ENCODE data around the gene RBM20.
A peak's percentile ranks its signal among the peaks of the same experiment; 100 is the strongest.

Gene RBM20

DNA sequence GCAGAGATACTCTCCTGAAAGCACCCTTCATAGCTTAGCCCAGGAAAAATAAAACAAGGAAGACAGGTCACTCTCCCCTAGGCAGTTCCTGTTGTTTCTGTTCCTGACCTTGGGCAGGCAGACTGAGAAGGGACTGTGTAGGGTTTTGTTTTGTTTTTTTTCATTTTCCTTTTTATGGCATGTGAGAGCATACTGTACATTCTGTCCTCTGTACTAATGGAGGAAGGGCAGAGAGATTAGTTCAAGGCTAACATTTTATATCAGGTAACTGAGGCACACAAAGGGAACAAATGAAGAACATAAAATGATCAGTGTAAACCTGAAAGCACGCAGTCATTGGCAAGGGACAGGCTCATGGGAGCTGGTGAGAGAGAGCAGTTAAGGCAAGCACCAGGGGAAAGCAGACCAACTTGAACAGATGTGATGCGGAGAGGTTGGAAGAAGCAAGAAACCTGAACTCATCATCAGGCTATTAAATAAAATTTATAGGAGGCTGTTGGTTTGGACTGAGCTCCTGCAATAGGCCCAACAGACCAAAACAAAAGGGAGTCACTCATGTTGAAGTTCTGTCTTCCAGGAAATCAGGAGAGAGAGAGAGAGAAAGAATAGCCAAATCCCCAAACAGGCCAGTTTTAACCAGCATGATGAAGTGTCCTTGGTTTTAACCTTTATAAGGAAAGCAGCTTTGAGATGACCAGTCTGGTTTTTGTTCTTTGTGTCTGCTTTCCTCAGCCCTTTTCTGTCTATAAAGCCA, 193.5 kb downstream of the RBM20 start:
- Histone ChIP-seq H3K27me3 (ENCODE audit: control insufficient read depth in 1 of 2, insufficient read depth in 2 of 2, low read length in 2 of 2) (no peaks in the 10 kb centered on the region), H3K27ac (ENCODE audit: low read depth, low read length) (peak overlapping the region; percentile 68), H3K4me3 (ENCODE audit: low read depth in 1 of 2, low read length in 2 of 2) (peak overlapping the region in 1 of 2 donors; percentile 10), H3K4me1 (ENCODE audit: insufficient read depth, low read length) (peaks cover 45% of the 10 kb centered on the region), H3K36me3 (ENCODE audit: insufficient read depth, low read length) (no peaks in the 10 kb centered on the region), H3K9me3 (ENCODE audit: low read length) (no peaks in the 10 kb centered on the region), H3K9ac (ENCODE audit: low read length) (peak overlapping the region; percentile 35)

DNA sequence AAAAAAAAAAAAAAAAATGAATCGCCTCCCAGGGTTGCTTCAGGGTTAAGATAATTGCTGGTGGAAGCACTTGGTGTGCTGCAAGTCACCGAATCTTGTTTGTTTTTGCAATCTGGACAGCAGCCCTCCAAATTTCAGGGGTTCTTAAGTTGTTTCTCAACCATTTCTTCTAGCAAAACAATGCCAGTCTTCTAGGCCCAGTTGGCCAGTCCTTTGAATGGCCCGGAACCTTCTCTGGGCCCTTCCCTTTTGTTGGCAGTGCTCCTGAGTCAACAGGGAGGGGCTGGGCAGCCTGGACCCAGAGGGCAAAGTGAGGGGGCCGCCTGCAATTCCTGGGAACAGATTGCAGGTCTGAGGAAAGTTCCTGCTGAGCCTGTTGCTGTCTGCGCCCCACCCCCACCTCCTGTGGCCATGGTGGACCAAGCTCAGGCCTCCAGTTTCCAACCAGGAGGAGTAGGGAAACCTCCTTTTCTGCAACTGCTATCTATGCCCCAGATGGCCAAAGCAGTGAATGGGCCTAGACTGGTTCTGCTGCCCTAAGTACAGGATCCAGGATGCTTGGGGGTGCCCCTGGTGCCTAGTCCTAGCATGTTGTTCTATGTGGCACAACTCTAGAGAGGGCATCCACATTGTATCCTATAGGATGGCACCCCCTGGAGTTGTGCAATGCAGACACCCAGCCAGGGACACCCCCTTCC, 196.2 kb downstream of the RBM20 start:
- no peak overlapping the region for H3K9ac ChIP-seq (ENCODE audit: low read length)
- H3K4me1 ChIP-seq (ENCODE audit: insufficient read depth, low read length), result peaks cover 28% of the 10 kb centered on the region
- H3K4me3 ChIP-seq (ENCODE audit: low read depth in 1 of 2, low read length in 2 of 2), result no peak overlapping the region
- H3K36me3 ChIP-seq (ENCODE audit: insufficient read depth, low read length), result no peaks in the 10 kb centered on the region
- no peaks in the 10 kb centered on the region for H3K9me3 ChIP-seq (ENCODE audit: low read length)
- no peak overlapping the region for H3K27ac ChIP-seq (ENCODE audit: low read depth, low read length)
- no peaks in the 10 kb centered on the region for H3K27me3 ChIP-seq (ENCODE audit: control insufficient read depth in 1 of 2, insufficient read depth in 2 of 2, low read length in 2 of 2)

DNA sequence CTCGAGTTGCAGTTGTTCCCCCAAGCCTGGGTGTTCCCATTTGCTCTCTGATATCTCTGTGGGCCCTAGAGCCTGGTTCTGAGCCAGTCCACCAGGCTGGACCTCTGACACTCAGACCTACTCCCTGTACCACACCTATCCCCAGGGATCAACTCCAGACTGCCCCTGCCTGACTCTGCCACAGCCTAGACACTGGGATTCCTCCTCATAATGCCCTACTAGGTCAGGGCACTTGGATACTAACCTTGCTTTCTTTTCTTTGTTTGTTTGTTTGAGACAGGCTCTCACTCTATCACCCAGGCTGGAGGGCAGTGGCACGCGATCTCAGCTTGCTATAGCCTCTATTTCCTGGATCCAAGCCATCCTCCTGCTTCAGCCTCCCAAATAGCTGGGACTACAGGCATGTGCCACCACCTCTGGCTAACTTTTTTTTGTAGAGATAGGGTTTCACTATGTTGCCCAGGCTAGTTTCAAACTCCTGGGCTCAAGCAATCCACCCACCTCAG, 196.8 kb downstream of the RBM20 start:
- Histone ChIP-seq H3K27ac (ENCODE audit: low read depth, low read length) (no peak overlapping the region), H3K36me3 (ENCODE audit: insufficient read depth, low read length) (no peaks in the 10 kb centered on the region), H3K27me3 (ENCODE audit: control insufficient read depth in 1 of 2, insufficient read depth in 2 of 2, low read length in 2 of 2) (no peaks in the 10 kb centered on the region), H3K4me3 (ENCODE audit: low read depth in 1 of 2, low read length in 2 of 2) (no peak overlapping the region), H3K9me3 (ENCODE audit: low read length) (no peaks in the 10 kb centered on the region), H3K4me1 (ENCODE audit: insufficient read depth, low read length) (peaks cover 24% of the 10 kb centered on the region), H3K9ac (ENCODE audit: low read length) (no peak overlapping the region)

DNA sequence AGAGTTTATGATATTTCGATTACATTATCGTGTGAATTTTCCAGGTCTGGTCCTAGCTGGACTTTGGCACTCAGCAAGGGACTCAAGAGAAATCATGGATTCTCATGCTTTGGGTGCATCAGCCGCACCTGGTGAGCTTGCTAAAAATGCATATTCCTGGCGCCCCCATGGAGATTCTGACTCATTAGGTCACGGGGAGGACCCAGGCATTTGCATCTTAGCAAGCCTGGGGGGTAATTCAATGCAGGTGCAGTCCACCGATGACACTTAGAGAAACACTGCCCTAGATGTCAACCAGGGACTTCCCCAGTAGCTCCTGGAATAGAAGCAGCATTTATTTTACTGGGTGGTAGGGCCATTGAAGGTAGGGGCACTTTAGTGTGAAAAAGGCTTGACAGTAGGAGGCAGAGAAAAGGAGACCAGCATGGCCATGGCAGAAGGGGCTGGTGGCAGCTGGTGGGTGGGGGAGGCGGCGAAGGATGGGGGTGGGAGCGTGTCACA, 197.7 kb downstream of the RBM20 start:
- Histone ChIP-seq H3K4me3 (ENCODE audit: low read depth in 1 of 2, low read length in 2 of 2) (no peak overlapping the region), H3K4me1 (ENCODE audit: insufficient read depth, low read length) (peaks cover 15% of the 10 kb centered on the region)

DNA sequence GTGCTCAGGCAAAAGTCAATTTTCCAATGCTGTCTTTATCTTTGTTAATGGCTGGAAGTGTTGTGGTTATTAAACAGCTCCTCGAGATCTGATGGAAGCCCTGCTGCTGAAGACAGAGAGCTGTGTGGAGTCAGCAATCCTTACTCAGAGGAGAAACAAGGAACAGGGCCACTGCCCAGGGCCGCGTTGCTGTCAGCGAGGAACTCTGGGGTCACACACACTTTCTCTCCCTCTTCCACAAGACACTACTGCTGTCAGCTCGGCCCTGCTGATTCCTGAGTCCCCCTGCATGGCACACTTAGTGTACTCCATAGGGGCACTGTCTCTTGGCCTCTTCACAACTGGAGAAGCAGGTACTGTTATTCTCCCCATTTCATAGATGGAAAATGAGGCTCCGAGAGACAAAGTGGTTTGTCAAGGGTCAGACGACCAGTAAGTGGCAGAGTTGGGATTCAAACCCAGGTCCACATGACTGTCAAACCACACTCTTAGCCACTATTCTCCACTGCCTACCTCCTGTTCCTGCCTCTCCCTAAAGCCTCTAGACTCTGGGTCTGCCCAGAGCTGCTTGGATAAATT, 198.3 kb downstream of the RBM20 start:
- Histone ChIP-seq H3K9me3 (ENCODE audit: low read length) (no peaks in the 10 kb centered on the region), H3K27me3 (ENCODE audit: control insufficient read depth in 1 of 2, insufficient read depth in 2 of 2, low read length in 2 of 2) (no peaks in the 10 kb centered on the region), H3K4me1 (ENCODE audit: insufficient read depth, low read length) (peaks cover 10% of the 10 kb centered on the region), H3K36me3 (ENCODE audit: insufficient read depth, low read length) (no peaks in the 10 kb centered on the region), H3K9ac (ENCODE audit: low read length) (no peak overlapping the region), H3K4me3 (ENCODE audit: low read depth in 1 of 2, low read length in 2 of 2) (no peak overlapping the region), H3K27ac (ENCODE audit: low read depth, low read length) (no peak overlapping the region)

More for the DNA sequence above, 197.7 kb downstream of the RBM20 start:
- Histone ChIP-seq H3K36me3 (ENCODE audit: insufficient read depth, low read length) (no peaks in the 10 kb centered on the region), H3K9me3 (ENCODE audit: low read length) (no peaks in the 10 kb centered on the region), H3K27ac (ENCODE audit: low read depth, low read length) (no peak overlapping the region), H3K9ac (ENCODE audit: low read length) (no peak overlapping the region), H3K27me3 (ENCODE audit: control insufficient read depth in 1 of 2, insufficient read depth in 2 of 2, low read length in 2 of 2) (no peaks in the 10 kb centered on the region)

DNA sequence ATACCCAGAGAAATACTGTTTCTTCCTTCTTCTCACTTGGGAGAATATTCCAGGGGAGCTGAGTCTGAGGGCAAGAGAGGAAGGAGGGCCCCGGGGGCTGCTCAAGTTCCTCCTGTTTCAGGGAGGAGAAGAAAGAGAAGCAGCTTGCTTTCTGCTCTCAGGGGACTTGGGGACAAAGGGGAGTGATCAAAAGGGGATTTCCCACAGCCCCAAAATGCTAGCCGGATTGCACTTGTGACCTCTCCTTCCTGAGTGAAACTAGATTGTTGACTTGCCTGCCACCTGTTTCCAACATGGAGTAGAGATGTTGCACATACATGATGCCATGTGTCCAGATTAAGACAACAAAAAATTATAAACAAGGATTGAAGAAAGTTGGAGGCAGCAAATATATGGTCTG, 198.9 kb downstream of the RBM20 start:
- H3K9me3 ChIP-seq (ENCODE audit: low read length), result no peaks in the 10 kb centered on the region
- no peak overlapping the region for H3K9ac ChIP-seq (ENCODE audit: low read length)
- no peak overlapping the region for H3K4me3 ChIP-seq (ENCODE audit: low read depth in 1 of 2, low read length in 2 of 2)
- peaks cover 3% of the 10 kb centered on the region for H3K4me1 ChIP-seq (ENCODE audit: insufficient read depth, low read length)
- no peak overlapping the region for H3K27ac ChIP-seq (ENCODE audit: low read depth, low read length)
- H3K36me3 ChIP-seq (ENCODE audit: insufficient read depth, low read length), result no peaks in the 10 kb centered on the region
- H3K27me3 ChIP-seq (ENCODE audit: control insufficient read depth in 1 of 2, insufficient read depth in 2 of 2, low read length in 2 of 2), result no peaks in the 10 kb centered on the region

DNA sequence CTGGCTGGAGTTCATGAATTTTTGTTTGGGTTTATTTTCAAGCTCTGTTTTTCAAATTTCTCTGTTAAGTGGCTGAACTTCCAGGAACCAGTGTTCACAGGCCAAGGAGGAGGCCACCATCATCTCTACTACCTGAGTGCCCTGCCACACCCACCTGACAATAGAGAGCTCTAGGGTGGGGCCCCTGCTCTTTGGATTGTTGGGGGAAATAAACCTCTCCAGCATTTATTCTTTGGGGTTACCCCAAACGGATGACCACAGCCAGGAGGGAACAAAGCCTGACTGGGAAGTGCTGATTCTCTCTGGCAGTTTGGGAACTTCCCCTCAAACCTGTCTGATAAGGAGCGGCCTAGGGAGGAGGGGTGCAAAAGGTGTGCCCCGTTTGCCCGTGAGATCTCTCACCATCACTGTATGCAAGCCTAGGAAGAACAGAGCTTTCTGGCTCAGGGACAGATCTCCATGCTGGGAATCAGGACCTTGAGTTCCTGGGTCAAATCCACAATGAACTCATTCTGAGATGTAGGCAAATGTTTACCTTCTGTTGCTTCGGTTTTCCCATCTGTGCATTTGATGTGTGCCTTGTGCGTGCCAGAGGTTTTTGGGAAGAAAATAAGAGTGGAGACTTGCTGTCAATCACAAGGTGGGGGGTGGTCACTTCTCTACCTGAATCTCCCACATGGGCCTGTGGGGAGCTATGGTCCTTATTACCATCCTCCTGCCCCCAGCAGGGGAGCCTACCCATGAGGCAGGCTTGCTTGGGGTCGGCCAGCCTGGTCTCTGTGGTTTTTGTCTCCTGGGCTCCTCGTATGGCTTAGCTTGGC, 199.9 kb downstream of the RBM20 start:
- Histone ChIP-seq H3K27ac (ENCODE audit: low read depth, low read length) (no peak overlapping the region), H3K27me3 (ENCODE audit: control insufficient read depth in 1 of 2, insufficient read depth in 2 of 2, low read length in 2 of 2) (no peaks in the 10 kb centered on the region), H3K9ac (ENCODE audit: low read length) (no peak overlapping the region), H3K9me3 (ENCODE audit: low read length) (no peaks in the 10 kb centered on the region), H3K4me1 (ENCODE audit: insufficient read depth, low read length) (no peaks in the 10 kb centered on the region), H3K4me3 (ENCODE audit: low read depth in 1 of 2, low read length in 2 of 2) (no peak overlapping the region), H3K36me3 (ENCODE audit: insufficient read depth, low read length) (no peaks in the 10 kb centered on the region)

DNA sequence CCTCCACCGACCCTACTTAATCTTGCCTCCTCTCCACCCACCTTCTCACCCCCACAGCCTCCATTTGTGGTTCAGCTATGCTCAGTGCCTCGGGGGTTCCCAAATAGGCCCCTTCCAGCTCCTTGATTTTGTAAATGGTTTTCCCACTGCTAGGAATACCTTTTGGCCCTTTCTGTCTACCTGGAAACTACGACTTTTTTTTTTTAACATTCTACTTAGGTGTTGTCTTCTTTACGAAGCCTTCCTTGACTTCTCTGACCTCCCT, 200.4 kb downstream of the RBM20 start:
- no peaks in the 10 kb centered on the region for H3K36me3 ChIP-seq (ENCODE audit: insufficient read depth, low read length)
- no peak overlapping the region for H3K27ac ChIP-seq (ENCODE audit: low read depth, low read length)
- no peaks in the 10 kb centered on the region for H3K27me3 ChIP-seq (ENCODE audit: control insufficient read depth in 1 of 2, insufficient read depth in 2 of 2, low read length in 2 of 2)
- no peak overlapping the region for H3K9ac ChIP-seq (ENCODE audit: low read length)
- H3K4me1 ChIP-seq (ENCODE audit: insufficient read depth, low read length), result no peaks in the 10 kb centered on the region
- no peak overlapping the region for H3K4me3 ChIP-seq (ENCODE audit: low read depth in 1 of 2, low read length in 2 of 2)
- no peaks in the 10 kb centered on the region for H3K9me3 ChIP-seq (ENCODE audit: low read length)

DNA sequence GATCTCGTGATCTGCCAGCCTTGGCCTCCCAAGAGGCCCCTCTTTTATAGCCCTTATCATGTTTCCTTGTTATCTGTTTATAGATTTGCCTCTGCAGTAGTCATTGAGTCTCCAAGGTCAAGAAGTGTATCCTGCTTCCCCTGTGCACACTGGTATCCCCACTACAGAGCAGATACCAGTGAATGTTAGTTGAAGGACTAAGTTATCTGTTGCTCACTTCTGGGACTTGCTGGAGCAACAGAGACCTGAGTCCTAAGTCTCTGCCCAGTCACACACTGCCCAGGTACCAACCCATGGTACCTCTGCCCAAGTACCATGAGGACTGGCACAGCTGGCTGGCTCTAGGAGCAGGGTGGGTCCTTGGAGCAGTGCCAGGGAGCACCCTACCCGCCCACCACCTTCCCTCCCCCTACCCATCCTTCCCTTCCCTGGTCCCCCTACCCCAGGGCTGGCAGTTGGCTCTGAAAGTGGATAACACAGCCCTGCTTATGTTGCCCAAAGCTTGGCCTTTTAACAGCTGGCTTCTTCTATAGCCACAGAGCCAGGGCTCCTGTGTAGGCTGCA, 201.1 kb downstream of the RBM20 start:
- H3K9ac ChIP-seq (ENCODE audit: low read length), result no peak overlapping the region
- H3K27me3 ChIP-seq (ENCODE audit: control insufficient read depth in 1 of 2, insufficient read depth in 2 of 2, low read length in 2 of 2), result no peaks in the 10 kb centered on the region
- no peaks in the 10 kb centered on the region for H3K36me3 ChIP-seq (ENCODE audit: insufficient read depth, low read length)
- H3K27ac ChIP-seq (ENCODE audit: low read depth, low read length), result no peak overlapping the region
- H3K4me3 ChIP-seq (ENCODE audit: low read depth in 1 of 2, low read length in 2 of 2), result no peak overlapping the region
- H3K9me3 ChIP-seq (ENCODE audit: low read length), result no peaks in the 10 kb centered on the region
- no peaks in the 10 kb centered on the region for H3K4me1 ChIP-seq (ENCODE audit: insufficient read depth, low read length)

DNA sequence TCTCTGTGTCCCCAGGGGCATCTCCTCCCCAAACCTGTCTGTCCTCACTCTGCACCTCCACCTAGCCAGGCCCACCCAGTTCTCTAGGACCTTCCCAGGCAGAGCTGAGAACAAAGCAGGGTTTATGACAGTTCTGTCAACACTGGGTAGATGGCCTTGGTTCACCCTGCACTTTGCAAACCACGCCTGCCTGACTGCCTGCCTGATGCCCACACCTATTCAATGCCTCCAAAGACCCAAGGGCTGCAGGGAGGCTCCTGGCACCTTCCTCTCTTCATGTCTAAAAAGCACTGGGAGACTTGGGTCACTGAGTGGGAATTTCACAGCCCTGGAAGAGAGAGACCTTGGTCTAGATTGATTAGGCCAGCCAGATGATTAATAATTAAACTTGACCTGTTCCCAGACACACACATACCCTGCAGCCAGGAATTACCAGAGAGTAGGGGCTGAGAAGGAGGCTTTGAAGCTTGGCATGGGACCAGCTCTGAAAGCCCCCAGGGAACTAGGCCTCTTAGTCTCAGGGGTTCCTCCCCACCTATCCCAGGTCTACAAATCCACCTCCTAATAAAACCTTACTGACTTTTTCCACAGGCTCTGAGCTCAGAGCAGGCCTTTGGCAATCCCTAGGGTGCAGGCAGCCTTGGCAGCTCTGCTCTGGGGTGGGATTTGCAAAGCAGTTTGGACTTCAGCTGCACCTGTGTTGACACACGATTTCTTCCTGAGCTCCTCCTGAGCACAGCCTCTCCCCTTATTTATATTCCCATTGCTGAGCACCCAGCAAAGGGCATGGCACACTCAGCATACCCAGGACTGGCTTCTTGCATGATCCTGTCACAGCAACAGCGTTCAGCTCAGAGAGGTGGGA, 201.9 kb downstream of the RBM20 start:
- Histone ChIP-seq H3K4me1 (ENCODE audit: insufficient read depth, low read length) (no peaks in the 10 kb centered on the region), H3K4me3 (ENCODE audit: low read depth in 1 of 2, low read length in 2 of 2) (no peak overlapping the region), H3K9ac (ENCODE audit: low read length) (no peak overlapping the region)

More for the DNA sequence above, 201.9 kb downstream of the RBM20 start:
- Histone ChIP-seq H3K27me3 (ENCODE audit: control insufficient read depth in 1 of 2, insufficient read depth in 2 of 2, low read length in 2 of 2) (no peaks in the 10 kb centered on the region), H3K36me3 (ENCODE audit: insufficient read depth, low read length) (no peaks in the 10 kb centered on the region), H3K9me3 (ENCODE audit: low read length) (no peaks in the 10 kb centered on the region), H3K27ac (ENCODE audit: low read depth, low read length) (no peak overlapping the region)
